Measurements from ENCODE around the gene PLXNB2. TPM values are rescaled to one million over a fixed set of nuclear protein-coding genes. Genes with fewer than 3 reads are reported as not detected.

The PLXNB2 gene, protein sequence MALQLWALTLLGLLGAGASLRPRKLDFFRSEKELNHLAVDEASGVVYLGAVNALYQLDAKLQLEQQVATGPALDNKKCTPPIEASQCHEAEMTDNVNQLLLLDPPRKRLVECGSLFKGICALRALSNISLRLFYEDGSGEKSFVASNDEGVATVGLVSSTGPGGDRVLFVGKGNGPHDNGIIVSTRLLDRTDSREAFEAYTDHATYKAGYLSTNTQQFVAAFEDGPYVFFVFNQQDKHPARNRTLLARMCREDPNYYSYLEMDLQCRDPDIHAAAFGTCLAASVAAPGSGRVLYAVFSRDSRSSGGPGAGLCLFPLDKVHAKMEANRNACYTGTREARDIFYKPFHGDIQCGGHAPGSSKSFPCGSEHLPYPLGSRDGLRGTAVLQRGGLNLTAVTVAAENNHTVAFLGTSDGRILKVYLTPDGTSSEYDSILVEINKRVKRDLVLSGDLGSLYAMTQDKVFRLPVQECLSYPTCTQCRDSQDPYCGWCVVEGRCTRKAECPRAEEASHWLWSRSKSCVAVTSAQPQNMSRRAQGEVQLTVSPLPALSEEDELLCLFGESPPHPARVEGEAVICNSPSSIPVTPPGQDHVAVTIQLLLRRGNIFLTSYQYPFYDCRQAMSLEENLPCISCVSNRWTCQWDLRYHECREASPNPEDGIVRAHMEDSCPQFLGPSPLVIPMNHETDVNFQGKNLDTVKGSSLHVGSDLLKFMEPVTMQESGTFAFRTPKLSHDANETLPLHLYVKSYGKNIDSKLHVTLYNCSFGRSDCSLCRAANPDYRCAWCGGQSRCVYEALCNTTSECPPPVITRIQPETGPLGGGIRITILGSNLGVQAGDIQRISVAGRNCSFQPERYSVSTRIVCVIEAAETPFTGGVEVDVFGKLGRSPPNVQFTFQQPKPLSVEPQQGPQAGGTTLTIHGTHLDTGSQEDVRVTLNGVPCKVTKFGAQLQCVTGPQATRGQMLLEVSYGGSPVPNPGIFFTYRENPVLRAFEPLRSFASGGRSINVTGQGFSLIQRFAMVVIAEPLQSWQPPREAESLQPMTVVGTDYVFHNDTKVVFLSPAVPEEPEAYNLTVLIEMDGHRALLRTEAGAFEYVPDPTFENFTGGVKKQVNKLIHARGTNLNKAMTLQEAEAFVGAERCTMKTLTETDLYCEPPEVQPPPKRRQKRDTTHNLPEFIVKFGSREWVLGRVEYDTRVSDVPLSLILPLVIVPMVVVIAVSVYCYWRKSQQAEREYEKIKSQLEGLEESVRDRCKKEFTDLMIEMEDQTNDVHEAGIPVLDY (N-terminal part only)
- total RNA-seq (2021; ENCODE audit: unreplicated experiment), result 227 TPM
- polyA plus RNA-seq (2012; ENCODE audit: insufficient read length), result 239 TPM
- percentile 66 among the genes with signal in this experiment for Bru-seq, nascent RNA
- BruChase-seq, experiment 1, labeled RNA remaining after a 2-hour chase, result percentile 80 among the genes with signal in this experiment
- percentile 89 among the genes with signal in this experiment for BruChase-seq, experiment 2, labeled RNA remaining after a 6-hour chase
- long read RNA-seq, partial matches to known transcripts, result 240 of 276 reads
- long read RNA-seq, other reads (novel, unspliced or antisense), result 32 of 276 reads

DNA sequence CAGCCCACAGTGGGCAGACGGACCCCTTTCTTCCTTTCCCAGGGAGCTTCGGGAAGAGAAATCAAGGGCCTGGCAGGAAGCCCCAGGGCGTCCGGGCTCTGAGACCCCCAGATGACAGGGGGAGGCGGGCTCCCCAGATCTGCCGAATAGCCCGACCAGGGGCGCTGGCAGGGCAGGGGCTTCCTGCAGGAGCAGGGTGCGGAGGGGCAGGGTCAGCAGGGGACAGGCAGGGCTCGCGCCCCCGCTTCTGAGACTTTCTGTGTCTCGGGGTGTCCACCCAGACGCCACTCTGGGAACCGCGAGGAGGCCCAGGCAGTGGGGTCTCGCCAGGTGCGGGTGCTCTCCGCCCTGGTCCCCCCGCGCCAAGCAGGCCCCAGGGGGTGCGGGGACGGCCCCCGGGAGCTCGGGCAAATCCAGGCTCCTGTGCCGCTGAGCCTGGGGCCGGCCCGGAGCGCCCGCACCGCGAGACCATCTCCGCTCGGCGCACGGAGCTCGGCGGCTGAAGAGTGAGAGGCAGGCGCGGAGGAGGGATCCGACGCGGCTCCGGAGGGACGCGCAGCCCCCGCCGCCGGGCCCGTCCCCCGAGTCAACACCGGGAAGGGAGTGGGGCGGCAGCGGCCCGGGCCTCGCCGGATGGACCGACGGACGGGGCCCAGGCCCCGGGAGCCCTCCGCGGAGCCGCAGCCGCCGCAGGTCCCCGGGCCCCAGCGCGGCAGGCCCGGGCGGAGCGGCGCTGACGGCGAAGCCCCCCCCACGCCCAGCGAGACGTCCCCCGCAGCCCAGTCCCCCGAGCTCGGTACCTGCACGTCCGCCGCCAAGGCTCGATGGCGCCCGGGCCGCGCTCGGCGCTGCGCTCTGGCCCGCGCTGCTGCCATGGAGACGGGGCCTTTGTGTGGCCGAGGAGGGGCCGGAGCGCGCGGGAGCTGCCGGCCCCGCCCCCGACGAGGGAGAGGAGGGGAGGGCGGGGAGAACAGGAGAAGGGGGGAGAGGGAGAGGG, at the start of gene PLXNB2:
Gene PLXNB2, minus strand, starts transcription at position 894 of the 997 bp plus-strand sequence. CDS start 17,062 bp downstream, outside the sequence.
- in situ Hi-C loops (cut with HindIII; ENCODE audit: low pct_unique_long_range_greater_than_20kb, low sequenced_read_pairs), result no loop called here
- peak within 1 kb of the TSS; percentile 60 to 74 for H3K4me3 ChIP-seq (ENCODE audit: low read depth in 2 of 2, low read length in 2 of 2)
- DNase-seq (ENCODE audit: low read depth, low spot score) (no peak), ATAC-seq (peak; percentile 27)
- H3K27me3 ChIP-seq (ENCODE audit: control insufficient read depth, insufficient read depth, low read length), result no peaks in the 10 kb centered on the region
- H3K27ac ChIP-seq (ENCODE audit: low read length), result peak within 1 kb of the TSS; percentile 91
- ChIA-PET POLR2A (interaction anchor here (0.7 kb wide), 1 partner anchor 10 kb away, joined by 4 read pairs; no protein-coding TSS in a partner anchor), CTCF (interaction anchor here (0.6 kb wide), 1 partner anchor 31 kb away, joined by 4 read pairs; no protein-coding TSS in a partner anchor)
- no peaks in the 10 kb centered on the region for H3K9me3 ChIP-seq (ENCODE audit: control insufficient read depth, insufficient read depth, low read depth, low read length)
- no peaks in the 10 kb centered on the region; the same call in 1 of the 2 replicates for H3K36me3 ChIP-seq (ENCODE audit: control insufficient read depth, insufficient read depth, low read length)
- no TSS peak for BruUV-seq (replicated peaks)
- intact Hi-C loops (cut with micrococcal nuclease; ENCODE audit: unreplicated experiment), result no loop called here
- H3K4me1 ChIP-seq (ENCODE audit: control insufficient read depth, insufficient read depth, low read length), result peaks cover 54% of the 10 kb centered on the region
- TF ChIP-seq POLR2AphosphoS5 (IDR thresholded peaks at IDR 0.05; ENCODE audit: low read depth, low read length) (peak; percentile 37; the same call in 1 of the 2 replicates), TCF7L2 (IDR thresholded peaks at IDR 0.05; ENCODE audit: low read depth, low read length) (no peak)

DNA sequence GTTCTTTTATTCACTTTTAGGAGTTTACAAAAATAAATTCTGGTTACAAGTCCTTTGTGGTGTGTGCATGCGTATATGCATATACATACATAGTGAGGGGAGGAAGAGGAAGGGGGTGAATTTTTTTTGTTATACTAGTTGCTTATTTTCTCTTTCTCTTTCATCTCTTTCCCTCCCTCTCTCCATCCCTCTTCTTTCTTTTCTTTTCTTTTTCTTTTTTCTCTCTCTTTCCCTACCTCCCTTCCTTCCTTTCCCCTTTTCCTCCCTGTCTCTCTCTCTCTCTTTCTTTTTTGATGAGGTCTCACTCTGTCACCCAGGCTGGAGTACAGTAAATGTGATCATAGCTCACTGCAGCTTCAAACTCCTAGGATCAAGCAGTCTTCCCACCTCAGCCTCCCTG, 49.8 kb upstream of the PLXNB2 start:
- Histone ChIP-seq H3K4me1 (ENCODE audit: control insufficient read depth, insufficient read depth, low read length) (no peaks in the 10 kb centered on the region; the same call in 1 of the 2 replicates), H3K27ac (ENCODE audit: low read length) (no peak overlapping the region), H3K4me3 (ENCODE audit: low read depth in 2 of 2, low read length in 2 of 2) (no peak overlapping the region), H3K9me3 (ENCODE audit: control insufficient read depth, insufficient read depth, low read depth, low read length) (no peaks in the 10 kb centered on the region), H3K36me3 (ENCODE audit: control insufficient read depth, insufficient read depth, low read length) (no peaks in the 10 kb centered on the region), H3K27me3 (ENCODE audit: control insufficient read depth, insufficient read depth, low read length) (no peaks in the 10 kb centered on the region)
- no peak for TF ChIP-seq POLR2AphosphoS5 (IDR thresholded peaks at IDR 0.05; ENCODE audit: low read depth, low read length)
- TF ChIP-seq SIN3A (IDR thresholded peaks at IDR 0.05; ENCODE audit: borderline replicate concordance, insufficient read depth, low read depth, low read length), result no peak
- no peak for TF ChIP-seq TCF7L2 (IDR thresholded peaks at IDR 0.05; ENCODE audit: low read depth, low read length)
- TF ChIP-seq, protein P1, sequence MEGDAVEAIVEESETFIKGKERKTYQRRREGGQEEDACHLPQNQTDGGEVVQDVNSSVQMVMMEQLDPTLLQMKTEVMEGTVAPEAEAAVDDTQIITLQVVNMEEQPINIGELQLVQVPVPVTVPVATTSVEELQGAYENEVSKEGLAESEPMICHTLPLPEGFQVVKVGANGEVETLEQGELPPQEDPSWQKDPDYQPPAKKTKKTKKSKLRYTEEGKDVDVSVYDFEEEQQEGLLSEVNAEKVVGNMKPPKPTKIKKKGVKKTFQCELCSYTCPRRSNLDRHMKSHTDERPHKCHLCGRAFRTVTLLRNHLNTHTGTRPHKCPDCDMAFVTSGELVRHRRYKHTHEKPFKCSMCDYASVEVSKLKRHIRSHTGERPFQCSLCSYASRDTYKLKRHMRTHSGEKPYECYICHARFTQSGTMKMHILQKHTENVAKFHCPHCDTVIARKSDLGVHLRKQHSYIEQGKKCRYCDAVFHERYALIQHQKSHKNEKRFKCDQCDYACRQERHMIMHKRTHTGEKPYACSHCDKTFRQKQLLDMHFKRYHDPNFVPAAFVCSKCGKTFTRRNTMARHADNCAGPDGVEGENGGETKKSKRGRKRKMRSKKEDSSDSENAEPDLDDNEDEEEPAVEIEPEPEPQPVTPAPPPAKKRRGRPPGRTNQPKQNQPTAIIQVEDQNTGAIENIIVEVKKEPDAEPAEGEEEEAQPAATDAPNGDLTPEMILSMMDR (IDR thresholded peaks at IDR 0.05), result no peak
- TF ChIP-seq, protein P2, sequence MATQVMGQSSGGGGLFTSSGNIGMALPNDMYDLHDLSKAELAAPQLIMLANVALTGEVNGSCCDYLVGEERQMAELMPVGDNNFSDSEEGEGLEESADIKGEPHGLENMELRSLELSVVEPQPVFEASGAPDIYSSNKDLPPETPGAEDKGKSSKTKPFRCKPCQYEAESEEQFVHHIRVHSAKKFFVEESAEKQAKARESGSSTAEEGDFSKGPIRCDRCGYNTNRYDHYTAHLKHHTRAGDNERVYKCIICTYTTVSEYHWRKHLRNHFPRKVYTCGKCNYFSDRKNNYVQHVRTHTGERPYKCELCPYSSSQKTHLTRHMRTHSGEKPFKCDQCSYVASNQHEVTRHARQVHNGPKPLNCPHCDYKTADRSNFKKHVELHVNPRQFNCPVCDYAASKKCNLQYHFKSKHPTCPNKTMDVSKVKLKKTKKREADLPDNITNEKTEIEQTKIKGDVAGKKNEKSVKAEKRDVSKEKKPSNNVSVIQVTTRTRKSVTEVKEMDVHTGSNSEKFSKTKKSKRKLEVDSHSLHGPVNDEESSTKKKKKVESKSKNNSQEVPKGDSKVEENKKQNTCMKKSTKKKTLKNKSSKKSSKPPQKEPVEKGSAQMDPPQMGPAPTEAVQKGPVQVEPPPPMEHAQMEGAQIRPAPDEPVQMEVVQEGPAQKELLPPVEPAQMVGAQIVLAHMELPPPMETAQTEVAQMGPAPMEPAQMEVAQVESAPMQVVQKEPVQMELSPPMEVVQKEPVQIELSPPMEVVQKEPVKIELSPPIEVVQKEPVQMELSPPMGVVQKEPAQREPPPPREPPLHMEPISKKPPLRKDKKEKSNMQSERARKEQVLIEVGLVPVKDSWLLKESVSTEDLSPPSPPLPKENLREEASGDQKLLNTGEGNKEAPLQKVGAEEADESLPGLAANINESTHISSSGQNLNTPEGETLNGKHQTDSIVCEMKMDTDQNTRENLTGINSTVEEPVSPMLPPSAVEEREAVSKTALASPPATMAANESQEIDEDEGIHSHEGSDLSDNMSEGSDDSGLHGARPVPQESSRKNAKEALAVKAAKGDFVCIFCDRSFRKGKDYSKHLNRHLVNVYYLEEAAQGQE (IDR thresholded peaks at IDR 0.05; ENCODE audit: insufficient read depth in 1 of 2, low read depth in 2 of 2, low read length in 1 of 2), result no peak
- ChIA-PET CTCF (no interaction called here), POLR2A (no interaction called here)
- BruUV-seq (replicated peaks), result no TSS peak
- no peak for ATAC-seq
- intact Hi-C loops (cut with micrococcal nuclease; ENCODE audit: unreplicated experiment) (no loop called here), in situ Hi-C loops (cut with HindIII; ENCODE audit: low pct_unique_long_range_greater_than_20kb, low sequenced_read_pairs) (no loop called here)
- DNase-seq (ENCODE audit: low read depth, low spot score), result no peak

All from Panc1 (cell line).